Liver (tissue), 9 donors: ENCODE results near the gene PRR36. TPM values are rescaled to one million over a fixed set of nuclear protein-coding genes. Genes with fewer than 3 reads are reported as not detected.

Experiments
- DNase-seq: peaks from one replicate; pipeline ENCODE4 v3.0.0-alpha.2; 2017; ENCODE audit warnings: low spot score
- H3K27ac ChIP-seq, 2 donors: one replicate each; pipeline ENCODE4 v1.7.0; 2013; ENCODE audit warnings: inconsistent platforms in 2 of 2, low read length in 2 of 2, control low read depth in 1 of 2, low read depth in 1 of 2, mild to moderate bottlenecking in 1 of 2
- H3K27me3 ChIP-seq, 4 donors: one replicate each; pipeline versions ENCODE4 v1.6.1 to v1.7.0; 2013; ENCODE audit warnings: low read length in 3 of 4, inconsistent platforms in 1 of 4, mild to moderate bottlenecking in 1 of 4, moderate library complexity in 1 of 4; ENCODE audit not compliant: control insufficient read depth in 4 of 4, insufficient read depth in 4 of 4
- H3K36me3 ChIP-seq, 4 donors: one replicate each; pipeline versions ENCODE4 v1.6.1 to v1.7.0; 2013; ENCODE audit warnings: low read length in 3 of 4, mild to moderate bottlenecking in 3 of 4, low read depth in 1 of 4, moderate library complexity in 1 of 4; ENCODE audit not compliant: control insufficient read depth in 4 of 4, insufficient read depth in 3 of 4
- H3K4me1 ChIP-seq, 4 donors: one replicate each; pipeline versions ENCODE4 v1.6.1 to v1.7.0; 2013; ENCODE audit warnings: low read length in 3 of 4, mild to moderate bottlenecking in 3 of 4, moderate library complexity in 1 of 4; ENCODE audit not compliant: control insufficient read depth in 4 of 4, insufficient read depth in 4 of 4
- H3K4me3 ChIP-seq, 3 donors: one replicate each; pipeline versions ENCODE4 v1.6.1 to v1.7.0; 2013; ENCODE audit warnings: low read length in 3 of 3, control low read depth in 1 of 3, low read depth in 1 of 3, mild to moderate bottlenecking in 1 of 3
- H3K9ac ChIP-seq, 2 donors: one replicate each; pipeline ENCODE4 v1.7.0; 2013; ENCODE audit warnings: low read length in 2 of 2, mild to moderate bottlenecking in 2 of 2, moderate library complexity in 2 of 2, control low read depth in 1 of 2, low read depth in 1 of 2
- H3K9me3 ChIP-seq, 4 donors: one replicate each; pipeline versions ENCODE4 v1.6.1 to v1.7.0; 2013; ENCODE audit warnings: low read length in 3 of 4; ENCODE audit not compliant: control insufficient read depth in 4 of 4
- ATF3 ChIP-seq: IDR thresholded peaks from 2 replicates; pipeline ENCODE4 v1.6.1; 2016; ENCODE audit warnings: antibody characterized with exemption
- CTCF ChIP-seq: fragments of 150-350 bp; IDR thresholded peaks from 2 replicates; pipeline ENCODE4 v1.5.1; 2017; ENCODE audit warnings: improper control_type of control experiment, low read depth, low read length; ENCODE audit not compliant: missing input control
- EGR1 ChIP-seq, 2 donors: IDR thresholded peaks; 2 replicates each; pipeline ENCODE4 v1.6.1; 2016 to 2018; ENCODE audit warnings: antibody characterized with exemption in 2 of 2, low read depth in 2 of 2
- FOXA1 ChIP-seq: IDR thresholded peaks from 2 replicates; pipeline ENCODE4 v1.6.1; 2016; ENCODE audit warnings: antibody characterized with exemption
- FOXA2 ChIP-seq: IDR thresholded peaks from 2 replicates; pipeline ENCODE4 v1.6.1; 2016; ENCODE audit warnings: antibody characterized with exemption
- GABPA ChIP-seq, 2 donors: IDR thresholded peaks in 1 of 2; conservative IDR thresholded peaks in 1 of 2; 2 replicates each; pipeline ENCODE4 v1.6.1; 2016; ENCODE audit warnings: antibody characterized with exemption in 2 of 2, mild to moderate bottlenecking in 1 of 2, moderate library complexity in 1 of 2
- HNF4A ChIP-seq, 2 donors: conservative IDR thresholded peaks; 2 replicates each; pipeline ENCODE4 v1.6.1; 2016; ENCODE audit warnings: antibody characterized with exemption in 2 of 2, mild to moderate bottlenecking in 2 of 2
- JUND ChIP-seq, 2 donors: IDR thresholded peaks; 2 replicates each; pipeline ENCODE4 v1.6.1; 2016; ENCODE audit warnings: antibody characterized with exemption in 2 of 2
- MAX ChIP-seq: IDR thresholded peaks from 2 replicates; pipeline ENCODE4 v1.6.1; 2016; ENCODE audit warnings: antibody characterized with exemption
- NR2F2 ChIP-seq: IDR thresholded peaks from 2 replicates; pipeline ENCODE4 v1.6.1; 2016; ENCODE audit warnings: antibody characterized with exemption
- RAD21 ChIP-seq, 2 donors: IDR thresholded peaks; 2 replicates each; pipeline ENCODE4 v1.6.1; 2016; ENCODE audit warnings: antibody characterized with exemption in 2 of 2, mild to moderate bottlenecking in 2 of 2
- SP1 ChIP-seq: IDR thresholded peaks from 2 replicates; pipeline ENCODE4 v1.6.1; 2018; ENCODE audit warnings: antibody characterized with exemption, mild to moderate bottlenecking
- YY1 ChIP-seq: IDR thresholded peaks from 2 replicates; pipeline ENCODE4 v1.6.1; 2016; ENCODE audit warnings: antibody characterized with exemption, mild to moderate bottlenecking
- ZBTB33 ChIP-seq: IDR thresholded peaks from 2 replicates; pipeline ENCODE4 v1.6.1; 2016; ENCODE audit warnings: antibody characterized with exemption
- whole genome bisulfite sequencing: extraction: QIAGEN DNeasy Blood & Tissue Kit; methylation state at CpG from one replicate; pipeline ENCODE4 v1.1.7; 2013; 5-methylcytosine and 5-hydroxymethylcytosine counted together
- polyA plus RNA-seq, 2 donors: library from polyadenylated mRNA; stranded (reverse) in 1 of 2; unstranded in 1 of 2; fragments of 200-250 nt in 1 of 2; fragments of >200 nt in 1 of 2; fragmentation: Nextera tagmentation in 1 of 2; extraction: Ambion mirVana in 1 of 2; gene quantifications; one replicate each; pipeline versions ENCODE4 v1.2.1 to v1.2.3, GENCODE V29; 2013 to 2015
- total RNA-seq, 2 donors: library from RNA; depleted of rRNA; stranded (reverse); fragments of >200 nt; gene quantifications; one replicate each; pipeline ENCODE4 v1.2.3, GENCODE V29; 2014
- TF ChIP-seq, protein P1 (sequence below): IDR thresholded peaks from 2 replicates; pipeline ENCODE4 v1.6.1; 2016; ENCODE audit warnings: antibody characterized with exemption, mild to moderate bottlenecking
- donor health status: healthy.
- donor health status: healthy.
- donor health status: healthy.
- donor health status: healthy.
- donor health status: healthy.

Gene PRR36
- total and polyA plus RNA-seq, 4 donors, result 0.02 to 0.03 TPM; not detected in 2

DNA sequence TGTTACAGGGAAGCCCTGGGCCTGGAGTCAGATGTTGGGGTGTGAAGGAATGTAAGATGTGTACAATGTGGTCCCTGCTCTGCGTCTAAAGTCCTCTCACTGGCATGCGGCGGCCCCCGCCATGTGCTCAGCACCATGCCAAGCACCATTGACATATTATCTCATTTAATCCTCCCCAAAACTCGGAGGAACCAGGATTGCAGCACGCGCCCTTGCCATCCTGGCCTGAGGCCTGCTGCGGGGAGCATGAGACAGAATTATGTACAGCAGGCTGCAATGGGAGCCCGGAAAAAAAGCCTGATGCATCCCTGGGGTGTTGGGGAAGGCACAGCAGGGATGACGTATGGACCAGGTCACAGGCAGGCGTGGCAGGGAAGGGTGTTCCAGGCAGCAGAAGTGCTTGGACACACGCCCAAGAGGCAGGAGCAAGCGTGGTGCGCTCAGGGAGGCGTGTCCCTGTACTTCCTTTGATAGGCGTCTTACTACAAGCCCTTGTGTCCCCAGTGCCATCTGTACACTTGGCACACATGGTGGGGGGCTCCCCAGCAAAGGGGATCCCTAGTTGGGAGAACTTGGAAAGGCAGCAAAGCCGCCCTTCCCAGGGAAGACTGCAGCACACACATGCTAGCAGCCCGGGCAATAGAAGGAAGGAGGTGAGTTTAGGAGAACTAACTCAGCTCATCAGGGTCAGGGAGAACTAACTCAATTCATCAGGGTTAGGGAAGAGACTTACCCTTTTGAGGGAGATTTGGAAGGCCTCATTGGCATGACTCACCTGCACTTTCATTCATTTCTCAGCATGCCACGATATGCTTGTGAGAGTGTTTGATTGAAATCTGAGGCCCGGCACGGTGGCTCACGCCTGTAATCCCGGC is 40.7 kb downstream of the PRR36 start:
- Histone ChIP-seq H3K4me1 (peaks cover 3 to 13% (median 11%) of the 10 kb centered on the region in 4 donors), H3K9ac (no peak overlapping the region), H3K27me3 (no peaks in the 10 kb centered on the region), H3K9me3 (no peaks in the 10 kb centered on the region), H3K4me3 (no peak overlapping the region), H3K36me3 (no peaks in the 10 kb centered on the region), H3K27ac (no peak overlapping the region)
- TF ChIP-seq NR2F2 (no peak), ATF3 (no peak), JUND (IDR thresholded peaks at IDR 0.05) (no peak), HNF4A (conservative IDR thresholded peaks at IDR 0.05) (no peak), EGR1 (IDR thresholded peaks at IDR 0.05; ENCODE audit: low read depth in 2 of 2) (no peak), CTCF (no peak), GABPA (IDR thresholded peaks at IDR 0.05 in 1 of 2, conservative IDR thresholded peaks at IDR 0.05 in 1 of 2) (no peak)
- DNase-seq, result no peak
- 79% methylated on average over 23 of the region's 23 CpGs for WGBS

DNA sequence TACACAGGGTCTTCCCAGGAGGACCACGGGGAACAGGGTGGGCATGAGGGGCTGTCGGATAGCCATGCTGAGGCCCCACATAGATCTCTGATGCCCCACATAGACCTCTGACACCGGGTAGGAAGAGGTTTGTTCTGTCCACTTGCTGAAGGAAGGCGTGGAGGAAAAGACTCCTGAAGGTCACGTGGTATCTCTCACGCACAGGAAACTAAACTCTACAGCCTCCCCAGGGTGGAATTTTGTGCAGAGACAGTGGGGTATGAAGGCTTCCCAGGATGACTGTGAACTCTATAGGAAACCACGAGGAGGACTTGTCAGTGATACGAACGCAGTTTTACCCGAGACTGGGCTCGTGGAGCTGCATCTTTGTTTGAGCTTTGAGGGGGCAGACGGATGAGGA is 41.4 kb downstream of the PRR36 start:
- Histone ChIP-seq H3K27me3 (no peaks in the 10 kb centered on the region), H3K4me3 (no peak overlapping the region), H3K9me3 (no peaks in the 10 kb centered on the region), H3K27ac (no peak overlapping the region), H3K4me1 (peaks cover 3 to 13% (median 11%) of the 10 kb centered on the region in 4 donors), H3K9ac (no peak overlapping the region), H3K36me3 (no peaks in the 10 kb centered on the region)
- TF ChIP-seq FOXA2 (no peak), CTCF (no peak), RAD21 (IDR thresholded peaks at IDR 0.05) (no peak), MAX (no peak), SP1 (no peak), JUND (IDR thresholded peaks at IDR 0.05) (no peak)
- 76% methylated on average over 12 of the region's 12 CpGs for WGBS
- DNase-seq, result no peak

DNA sequence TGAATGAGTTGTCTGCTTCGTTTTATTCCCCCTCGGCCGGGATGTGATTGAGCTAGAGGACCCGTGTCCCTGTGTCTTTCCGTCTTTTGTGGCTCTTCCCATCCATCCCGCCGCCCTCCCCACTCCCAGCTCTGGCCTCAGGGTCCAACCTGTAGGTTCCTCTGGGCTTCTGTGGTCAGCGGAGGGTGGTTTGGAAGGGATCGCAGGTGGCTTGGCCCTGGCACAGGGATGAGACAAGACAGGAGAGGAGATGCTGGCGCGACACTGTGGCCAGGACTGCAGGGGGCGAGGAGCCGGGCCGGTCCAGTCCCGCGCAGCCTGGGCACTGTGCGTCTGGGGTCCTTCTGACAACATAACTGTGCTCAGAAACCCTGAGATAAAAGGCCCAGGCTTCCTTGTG is 42.2 kb downstream of the PRR36 start:
- H3K9ac ChIP-seq, result no peak overlapping the region
- WGBS, result 91% methylated on average over 17 of the region's 17 CpGs
- peaks cover 3 to 13% (median 11%) of the 10 kb centered on the region in 4 donors for H3K4me1 ChIP-seq
- no peak overlapping the region for H3K27ac ChIP-seq
- no peaks in the 10 kb centered on the region for H3K27me3 ChIP-seq
- DNase-seq, result no peak
- H3K36me3 ChIP-seq, result no peaks in the 10 kb centered on the region
- H3K4me3 ChIP-seq, result no peak overlapping the region
- no peaks in the 10 kb centered on the region for H3K9me3 ChIP-seq
- TF ChIP-seq SP1, result no peak
- no peak for TF ChIP-seq FOXA2
- TF ChIP-seq, protein P1, sequence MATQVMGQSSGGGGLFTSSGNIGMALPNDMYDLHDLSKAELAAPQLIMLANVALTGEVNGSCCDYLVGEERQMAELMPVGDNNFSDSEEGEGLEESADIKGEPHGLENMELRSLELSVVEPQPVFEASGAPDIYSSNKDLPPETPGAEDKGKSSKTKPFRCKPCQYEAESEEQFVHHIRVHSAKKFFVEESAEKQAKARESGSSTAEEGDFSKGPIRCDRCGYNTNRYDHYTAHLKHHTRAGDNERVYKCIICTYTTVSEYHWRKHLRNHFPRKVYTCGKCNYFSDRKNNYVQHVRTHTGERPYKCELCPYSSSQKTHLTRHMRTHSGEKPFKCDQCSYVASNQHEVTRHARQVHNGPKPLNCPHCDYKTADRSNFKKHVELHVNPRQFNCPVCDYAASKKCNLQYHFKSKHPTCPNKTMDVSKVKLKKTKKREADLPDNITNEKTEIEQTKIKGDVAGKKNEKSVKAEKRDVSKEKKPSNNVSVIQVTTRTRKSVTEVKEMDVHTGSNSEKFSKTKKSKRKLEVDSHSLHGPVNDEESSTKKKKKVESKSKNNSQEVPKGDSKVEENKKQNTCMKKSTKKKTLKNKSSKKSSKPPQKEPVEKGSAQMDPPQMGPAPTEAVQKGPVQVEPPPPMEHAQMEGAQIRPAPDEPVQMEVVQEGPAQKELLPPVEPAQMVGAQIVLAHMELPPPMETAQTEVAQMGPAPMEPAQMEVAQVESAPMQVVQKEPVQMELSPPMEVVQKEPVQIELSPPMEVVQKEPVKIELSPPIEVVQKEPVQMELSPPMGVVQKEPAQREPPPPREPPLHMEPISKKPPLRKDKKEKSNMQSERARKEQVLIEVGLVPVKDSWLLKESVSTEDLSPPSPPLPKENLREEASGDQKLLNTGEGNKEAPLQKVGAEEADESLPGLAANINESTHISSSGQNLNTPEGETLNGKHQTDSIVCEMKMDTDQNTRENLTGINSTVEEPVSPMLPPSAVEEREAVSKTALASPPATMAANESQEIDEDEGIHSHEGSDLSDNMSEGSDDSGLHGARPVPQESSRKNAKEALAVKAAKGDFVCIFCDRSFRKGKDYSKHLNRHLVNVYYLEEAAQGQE, result no peak
- TF ChIP-seq HNF4A (conservative IDR thresholded peaks at IDR 0.05), result no peak
- TF ChIP-seq MAX, result no peak
- no peak for TF ChIP-seq JUND (IDR thresholded peaks at IDR 0.05)
- no peak for TF ChIP-seq GABPA (IDR thresholded peaks at IDR 0.05 in 1 of 2, conservative IDR thresholded peaks at IDR 0.05 in 1 of 2)
- TF ChIP-seq NR2F2, result no peak
- TF ChIP-seq ZBTB33, result no peak
- no peak for TF ChIP-seq FOXA1
- no peak for TF ChIP-seq YY1
